Measurements from ENCODE around the gene PDE4D.

- TF ChIP-seq CTCF (IDR thresholded peaks at IDR 0.05) (no peak), EP300 (IDR thresholded peaks at IDR 0.05) (peak in 1 of 2 donors; percentile 84), POLR2A (IDR thresholded peaks at IDR 0.05) (no peak)
These were observed 853.3 kb downstream of the PDE4D start for GRCh38 chr5:59040024-59040803.

Measured in tibial nerve (tissue), 4 donors.